BJ (cell line): ENCODE results near the gene EFNA2. TPM values are rescaled to one million over a fixed set of nuclear protein-coding genes. Genes with fewer than 3 reads are reported as not detected.

Experiments used
- CTCF ChIA-PET: fragments of 350-600 bp; formaldehyde crosslinking; extraction: SDS; loops from one replicate; lab custom pipeline; 2021; ENCODE audit warnings: antibody characterized with exemption, inconsistent platforms; lab: Yijun Ruan, JAX
- POLR2A ChIA-PET: fragments of 300-600 bp; sonication (Branson Sonifier 250); formaldehyde crosslinking; extraction: SDS; loops from one replicate; lab custom pipeline; 2021; ENCODE audit warnings: antibody characterized with exemption; lab: Charles Lee
- DNase-seq: peaks from one replicate; pipeline ENCODE4 v3.0.0-alpha.2; 2011; ENCODE audit warnings: low read depth
- H3K27me3 ChIP-seq: 2 replicates; pipeline ENCODE4 v1.6.0; 2011; ENCODE audit warnings: low read length; ENCODE audit not compliant: control insufficient read depth, insufficient read depth
- H3K36me3 ChIP-seq: 2 replicates; pipeline ENCODE4 v1.5.1; 2011; ENCODE audit warnings: low read length; ENCODE audit not compliant: control insufficient read depth, insufficient read depth
- H3K4me3 ChIP-seq: 2 replicates; pipeline ENCODE4 v1.5.1; 2011; ENCODE audit warnings: low read depth, mild to moderate bottlenecking, control low read depth, low read length
- CTCF ChIP-seq: IDR thresholded peaks from 2 replicates; pipeline ENCODE4 v1.5.1; 2011; ENCODE audit warnings: low read depth, mild to moderate bottlenecking, control low read depth, inconsistent platforms, low read length, moderate library complexity; ENCODE audit not compliant: insufficient read depth
- polyA plus RNA-seq: library from polyadenylated mRNA; depleted of rRNA; stranded (reverse); fragments of >200 nt; gene quantifications from 2 replicates; pipeline ENCODE4 v1.2.3, GENCODE V29; 2011

The EFNA2 gene
- polyA plus RNA-seq, 1 experiment, result not detected

- no peaks in the 10 kb centered on the region; the same call in 1 of the 2 replicates for H3K27me3 ChIP-seq
- CTCF ChIA-PET, result interaction anchor here (0.7 kb wide), 1 partner anchor 49 kb away, joined by 3 read pairs; no protein-coding TSS in a partner anchor
- no peak for TF ChIP-seq CTCF
- H3K36me3 ChIP-seq, result no peaks in the 10 kb centered on the region
- no peak for DNase-seq
- POLR2A ChIA-PET, result no interaction called here
- no peak overlapping the region for H3K4me3 ChIP-seq
Measured at GRCh38 chr19:1293782-1294604, 8.3 kb downstream of the EFNA2 start.

- Histone ChIP-seq H3K4me3 (no peak overlapping the region), H3K27me3 (no peaks in the 10 kb centered on the region; the same call in 1 of the 2 replicates), H3K36me3 (no peaks in the 10 kb centered on the region)
- ChIA-PET CTCF (interaction anchor here (0.7 kb wide), 1 partner anchor 50 kb away, joined by 3 read pairs; no protein-coding TSS in a partner anchor), POLR2A (no interaction called here)
- DNase-seq, result no peak
- TF ChIP-seq CTCF, result no peak
Measured at GRCh38 chr19:1294688-1295087, 9.0 kb downstream of the EFNA2 start.

- H3K27me3 ChIP-seq, result no peaks in the 10 kb centered on the region; the same call in 1 of the 2 replicates
- CTCF ChIA-PET, result no interaction called here
- no peak overlapping the region for H3K4me3 ChIP-seq
- DNase-seq, result no peak
- no peaks in the 10 kb centered on the region for H3K36me3 ChIP-seq
- POLR2A ChIA-PET, result no interaction called here
- no peak for TF ChIP-seq CTCF
Measured at GRCh38 chr19:1295169-1296012, 9.7 kb downstream of the EFNA2 start.

- ChIA-PET POLR2A (no interaction called here), CTCF (no interaction called here)
Measured at GRCh38 chr19:1296078-1296477, 10.4 kb downstream of the EFNA2 start.

More at GRCh38 chr19:1296078-1296477, 10.4 kb downstream of the EFNA2 start:
- no peak for DNase-seq
- no peaks in the 10 kb centered on the region for H3K36me3 ChIP-seq
- H3K27me3 ChIP-seq, result no peaks in the 10 kb centered on the region
- H3K4me3 ChIP-seq, result no peak overlapping the region
- TF ChIP-seq CTCF, result no peak
